ENCODE data around the gene EZH1. TPM values are rescaled to one million over a fixed set of nuclear protein-coding genes. Genes with fewer than 3 reads are reported as not detected.

Gene EZH1
- total and polyA plus RNA-seq, 2 experiments from 2014 or later: 9.5 to 22.5 TPM

DNA sequence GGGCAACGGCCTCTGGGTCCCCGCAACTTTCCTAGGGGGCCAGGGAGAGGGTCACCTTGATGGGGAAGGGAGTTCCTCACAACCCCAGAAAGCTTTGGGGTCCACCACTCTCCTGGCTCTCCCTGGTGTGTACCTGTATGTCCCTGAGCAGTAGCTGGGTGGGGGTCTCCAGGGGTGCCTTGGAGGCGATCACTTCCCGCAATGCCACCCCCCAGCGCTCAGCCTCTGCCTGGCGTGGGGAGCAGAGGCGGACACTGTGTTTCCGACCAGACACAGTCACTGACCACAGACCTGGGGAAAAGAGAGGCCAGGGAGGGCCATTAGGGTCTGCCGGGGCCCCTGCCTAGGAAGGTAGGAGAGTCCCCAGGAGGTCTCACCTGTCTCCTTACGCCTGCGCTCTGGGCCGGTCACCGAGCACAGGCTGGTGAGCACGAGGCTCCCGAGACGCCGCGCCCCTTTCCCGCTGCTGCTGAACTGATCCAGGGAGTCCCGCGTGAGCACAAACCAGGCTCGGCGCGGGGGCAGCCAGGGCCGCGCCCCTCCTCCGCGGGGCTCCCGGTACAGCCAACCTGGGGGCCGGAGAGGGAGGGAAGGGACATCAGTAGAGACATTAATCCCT lies 71.5 kb downstream of the EZH1 start:
- Histone ChIP-seq H3K27me3 (no peaks in the 10 kb centered on the region), H3K79me2 (peaks cover 30% of the 10 kb centered on the region), H3K4me2 (peak overlapping the region; percentile 95), H4K20me1 (ENCODE audit: insufficient read depth, poor library complexity, severe bottlenecking) (peaks cover 20% of the 10 kb centered on the region), H3K4me3 (no peak overlapping the region), H3K4me1 (ENCODE audit: insufficient read depth) (peaks cover 28% of the 10 kb centered on the region), H2AFZ (no peak overlapping the region), H3K27ac (no peak overlapping the region), H3K9me2 (replicated peaks; ENCODE audit: insufficient read depth) (no peaks in the 10 kb centered on the region), H3K36me3 (replicated peaks; ENCODE audit: insufficient read depth, low read depth) (no peaks in the 10 kb centered on the region), H3K9me3 (ENCODE audit: low read depth) (no peaks in the 10 kb centered on the region)
- no peak for DNase-seq (ENCODE audit: low spot score)
- TF ChIP-seq EZH2 (IDR thresholded peaks at IDR 0.05; ENCODE audit: borderline replicate concordance) (no peak), EZH2phosphoT487 (IDR thresholded peaks at IDR 0.05; ENCODE audit: low read depth, severe bottlenecking, unreplicated experiment) (no peak)
- TF ChIP-seq, protein P1, sequence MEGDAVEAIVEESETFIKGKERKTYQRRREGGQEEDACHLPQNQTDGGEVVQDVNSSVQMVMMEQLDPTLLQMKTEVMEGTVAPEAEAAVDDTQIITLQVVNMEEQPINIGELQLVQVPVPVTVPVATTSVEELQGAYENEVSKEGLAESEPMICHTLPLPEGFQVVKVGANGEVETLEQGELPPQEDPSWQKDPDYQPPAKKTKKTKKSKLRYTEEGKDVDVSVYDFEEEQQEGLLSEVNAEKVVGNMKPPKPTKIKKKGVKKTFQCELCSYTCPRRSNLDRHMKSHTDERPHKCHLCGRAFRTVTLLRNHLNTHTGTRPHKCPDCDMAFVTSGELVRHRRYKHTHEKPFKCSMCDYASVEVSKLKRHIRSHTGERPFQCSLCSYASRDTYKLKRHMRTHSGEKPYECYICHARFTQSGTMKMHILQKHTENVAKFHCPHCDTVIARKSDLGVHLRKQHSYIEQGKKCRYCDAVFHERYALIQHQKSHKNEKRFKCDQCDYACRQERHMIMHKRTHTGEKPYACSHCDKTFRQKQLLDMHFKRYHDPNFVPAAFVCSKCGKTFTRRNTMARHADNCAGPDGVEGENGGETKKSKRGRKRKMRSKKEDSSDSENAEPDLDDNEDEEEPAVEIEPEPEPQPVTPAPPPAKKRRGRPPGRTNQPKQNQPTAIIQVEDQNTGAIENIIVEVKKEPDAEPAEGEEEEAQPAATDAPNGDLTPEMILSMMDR (IDR thresholded peaks at IDR 0.05; ENCODE audit: poor library complexity): no peak
- WGBS (ENCODE audit: low lambda C conversion rate, missing lambda C conversion rate): 76% methylated on average over 30 of the region's 30 CpGs

DNA sequence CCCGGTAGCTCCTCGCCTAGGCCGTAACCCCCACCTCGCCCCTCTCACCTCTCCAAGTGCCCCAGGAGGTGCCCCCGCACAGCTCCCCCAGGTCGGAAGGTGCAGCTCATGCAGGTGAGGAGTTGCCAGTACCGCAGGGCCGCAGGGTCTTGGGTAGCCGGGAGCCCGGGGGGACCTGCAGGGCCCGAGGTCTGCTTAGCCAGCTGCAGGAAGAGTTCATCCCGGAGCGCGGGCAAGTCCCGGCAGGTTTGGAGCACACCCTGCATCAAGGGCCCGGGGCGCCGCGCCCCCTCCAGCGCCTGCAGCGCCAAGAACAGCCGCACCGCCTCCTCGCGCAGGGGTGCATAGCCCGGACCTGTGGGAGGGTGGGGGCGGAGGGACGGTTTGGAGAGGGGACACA lies 72.8 kb downstream of the EZH1 start:
- no peaks in the 10 kb centered on the region for H3K9me2 ChIP-seq (replicated peaks; ENCODE audit: insufficient read depth)
- no peak for TF ChIP-seq EZH2 (IDR thresholded peaks at IDR 0.05; ENCODE audit: borderline replicate concordance)
- TF ChIP-seq, protein P1 (IDR thresholded peaks at IDR 0.05; ENCODE audit: poor library complexity): no peak
- TF ChIP-seq EZH2phosphoT487 (IDR thresholded peaks at IDR 0.05; ENCODE audit: low read depth, severe bottlenecking, unreplicated experiment): no peak
- H3K4me3 ChIP-seq: no peak overlapping the region
- no peak overlapping the region for H2AFZ ChIP-seq
- H3K79me2 ChIP-seq: peaks cover 30% of the 10 kb centered on the region
- peaks cover 36% of the 10 kb centered on the region for H3K4me1 ChIP-seq (ENCODE audit: insufficient read depth)
- H3K27ac ChIP-seq: no peak overlapping the region
- 93% methylated on average over 20 of the region's 28 CpGs for WGBS (ENCODE audit: low lambda C conversion rate, missing lambda C conversion rate)
- H3K9me3 ChIP-seq (ENCODE audit: low read depth): no peaks in the 10 kb centered on the region
- H3K36me3 ChIP-seq (replicated peaks; ENCODE audit: insufficient read depth, low read depth): no peaks in the 10 kb centered on the region
- peaks cover 20% of the 10 kb centered on the region for H4K20me1 ChIP-seq (ENCODE audit: insufficient read depth, poor library complexity, severe bottlenecking)
- DNase-seq (ENCODE audit: low spot score): no peak
- H3K4me2 ChIP-seq: no peak overlapping the region
- H3K27me3 ChIP-seq: no peaks in the 10 kb centered on the region

DNA sequence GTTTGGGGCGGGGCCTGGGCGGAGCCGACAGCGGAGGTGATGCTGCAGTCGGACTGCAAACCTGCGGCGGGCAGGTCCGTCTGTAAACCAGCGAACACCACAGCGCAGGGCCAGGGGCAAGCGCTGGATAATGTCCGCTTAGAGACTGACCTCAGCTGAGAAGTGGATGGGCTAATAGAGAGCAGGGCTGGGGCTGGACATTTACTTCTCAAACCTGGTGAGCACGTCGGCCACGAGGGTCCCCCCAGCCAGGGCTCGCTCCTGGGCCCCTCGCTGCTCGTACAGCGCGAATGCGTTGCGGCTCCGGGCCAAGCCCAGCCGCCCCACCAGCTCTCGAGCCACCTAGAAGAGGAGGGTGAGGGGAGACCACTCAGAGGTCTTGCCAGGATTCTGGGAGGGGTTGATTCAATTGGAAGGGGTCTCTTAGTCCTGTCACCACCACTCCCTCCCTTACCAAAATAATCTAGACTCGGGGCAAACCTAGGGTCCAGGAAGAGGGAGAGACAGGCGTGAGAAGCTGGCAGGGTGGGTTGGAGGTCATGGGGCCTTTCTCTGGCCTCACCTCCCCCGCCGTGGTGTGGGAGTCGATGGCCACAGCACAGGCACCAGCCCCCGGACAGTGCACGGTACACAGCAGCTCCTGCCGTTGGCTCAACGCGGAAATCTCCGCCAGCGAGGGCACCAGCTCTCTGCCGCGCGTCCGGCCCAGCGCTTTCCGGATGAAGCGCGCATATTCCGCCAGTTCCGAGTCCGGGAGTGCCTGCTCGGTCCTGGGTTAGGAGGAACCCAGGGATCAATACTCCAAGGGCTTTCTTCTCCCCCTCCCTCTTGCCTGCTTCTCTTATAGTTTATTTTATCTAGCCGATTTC lies 73.8 kb downstream of the EZH1 start:
- Histone ChIP-seq H3K79me2 (peaks cover 24% of the 10 kb centered on the region), H3K27ac (no peak overlapping the region), H3K27me3 (no peaks in the 10 kb centered on the region), H3K9me2 (replicated peaks; ENCODE audit: insufficient read depth) (no peaks in the 10 kb centered on the region), H3K4me2 (no peak overlapping the region), H3K4me1 (ENCODE audit: insufficient read depth) (peaks cover 36% of the 10 kb centered on the region), H3K36me3 (replicated peaks; ENCODE audit: insufficient read depth, low read depth) (no peaks in the 10 kb centered on the region), H4K20me1 (ENCODE audit: insufficient read depth, poor library complexity, severe bottlenecking) (peaks cover 20% of the 10 kb centered on the region), H2AFZ (no peak overlapping the region), H3K4me3 (no peak overlapping the region), H3K9me3 (ENCODE audit: low read depth) (no peaks in the 10 kb centered on the region)
- TF ChIP-seq EZH2phosphoT487 (IDR thresholded peaks at IDR 0.05; ENCODE audit: low read depth, severe bottlenecking, unreplicated experiment) (no peak), EZH2 (IDR thresholded peaks at IDR 0.05; ENCODE audit: borderline replicate concordance) (no peak)
- TF ChIP-seq, protein P1 (IDR thresholded peaks at IDR 0.05; ENCODE audit: poor library complexity): no peak
- no peak for DNase-seq (ENCODE audit: low spot score)
- WGBS (ENCODE audit: low lambda C conversion rate, missing lambda C conversion rate): 89% methylated on average over 43 of the region's 50 CpGs
